GM18858 (cell line): ENCODE data around the gene GRIK2.

Source experiments
- ATAC-seq: cut with Tn5 transposase; IDR thresholded peaks from one replicate; pipeline ENCODE4 v1.9.1; 2021; ENCODE audit not compliant: unreplicated experiment

GRIK2 gene

GRCh38 chr6:102115911-102116310, 722.4 kb downstream of the GRIK2 start:
- ATAC-seq: no peak

DNA sequence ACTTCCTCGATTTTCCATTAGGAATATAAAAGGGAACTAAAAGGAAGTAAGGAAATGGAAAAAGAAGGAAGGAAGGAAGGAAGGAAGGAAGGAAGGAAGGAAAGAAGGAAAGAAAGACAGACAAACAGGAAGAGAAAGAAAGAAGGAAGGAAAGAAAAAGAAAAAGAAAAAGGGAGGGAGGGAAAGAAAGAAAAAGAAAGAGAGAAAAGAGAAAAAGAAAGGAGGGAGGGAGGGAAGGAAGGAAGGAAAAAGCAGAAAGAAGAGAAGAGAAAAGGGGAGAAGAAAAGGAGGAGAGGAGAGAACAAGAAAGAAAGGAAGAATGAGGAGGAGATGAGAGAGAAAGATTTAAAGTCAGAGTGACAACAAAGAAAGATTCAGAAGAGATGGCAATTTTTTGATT, 724.5 kb downstream of the GRIK2 start:
- no peak for ATAC-seq
